OCI-LY1 (cell line): Measurements from ENCODE around the gene NSD2.
"Not testable (repeated sequence)": the region's sequence is repeated elsewhere in the genome, so short reads cannot be mapped to it uniquely, and the experiment has no call there.

Experiments
- CTCF ChIP-seq: fragments of 200-600 bp; sonication (generic), shearing (Covaris generic); IDR thresholded peaks from 2 replicates; pipeline ENCODE4 v1.5.1; 2017; ENCODE audit warnings: mild to moderate bottlenecking, antibody characterized with exemption, low read length, moderate library complexity, mixed read lengths
- EZH2 ChIP-seq: fragments of 200-600 bp; sonication (generic), shearing (Covaris generic); IDR thresholded peaks from 2 replicates; pipeline ENCODE4 v1.8.0; 2017; ENCODE audit warnings: borderline replicate concordance, mixed run types, mild to moderate bottlenecking, antibody characterized with exemption, low read length, moderate library complexity, mixed read lengths

- TF ChIP-seq CTCF, EZH2: not testable (repeated sequence)
Measured at GRCh38 chr4:1999308-1999707, 128.1 kb downstream of the NSD2 start.
